GM18526 (cell line): ENCODE measurements around the gene SYTL5.

ENCODE experiments used
- POLR2A ChIP-seq: IDR thresholded peaks from 3 replicates; pipeline ENCODE4 v1.6.1; 2011; ENCODE audit not compliant: insufficient read length; ENCODE audit errors: extremely low read depth

The SYTL5 gene

DNA sequence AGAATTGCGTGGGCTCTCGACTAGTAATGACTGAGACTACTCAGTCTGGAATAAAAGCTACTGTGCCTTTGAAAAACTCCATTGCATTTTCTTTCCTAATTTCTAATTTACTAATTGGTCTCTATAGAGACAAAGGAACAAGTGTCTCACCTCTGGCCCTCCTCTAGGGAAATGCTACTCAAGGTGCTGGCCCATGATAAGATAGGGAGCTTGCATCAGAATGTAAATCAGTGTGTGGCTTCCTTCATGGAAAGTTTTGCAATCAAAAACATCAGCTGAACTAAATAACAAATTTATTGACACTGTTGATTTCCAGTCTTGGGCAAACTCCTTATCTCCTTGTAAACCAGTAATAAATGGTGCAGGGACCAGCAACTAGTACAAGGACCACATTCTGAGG, 132.5 kb downstream of the SYTL5 start:
- no peak for TF ChIP-seq POLR2A

DNA sequence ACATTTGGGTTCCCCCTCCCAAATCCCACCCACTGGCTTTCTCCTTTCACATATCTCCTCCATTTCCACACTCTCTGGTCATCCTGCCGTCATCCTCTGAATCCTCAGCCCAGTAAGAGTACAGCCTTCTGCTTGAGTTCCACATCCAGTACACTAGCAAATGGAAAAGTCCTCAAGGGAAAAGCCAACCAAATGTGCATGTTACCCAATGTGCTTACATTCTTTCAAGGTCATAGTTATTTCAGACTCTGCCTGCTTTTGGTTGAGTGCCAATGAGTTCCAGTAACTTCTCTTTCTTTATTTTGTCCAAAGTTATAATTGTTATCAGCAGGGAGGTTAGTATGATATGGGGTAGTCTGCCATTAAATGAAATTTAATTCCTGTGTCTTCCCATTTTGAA, 136.3 kb downstream of the SYTL5 start:
- TF ChIP-seq POLR2A, result no peak

DNA sequence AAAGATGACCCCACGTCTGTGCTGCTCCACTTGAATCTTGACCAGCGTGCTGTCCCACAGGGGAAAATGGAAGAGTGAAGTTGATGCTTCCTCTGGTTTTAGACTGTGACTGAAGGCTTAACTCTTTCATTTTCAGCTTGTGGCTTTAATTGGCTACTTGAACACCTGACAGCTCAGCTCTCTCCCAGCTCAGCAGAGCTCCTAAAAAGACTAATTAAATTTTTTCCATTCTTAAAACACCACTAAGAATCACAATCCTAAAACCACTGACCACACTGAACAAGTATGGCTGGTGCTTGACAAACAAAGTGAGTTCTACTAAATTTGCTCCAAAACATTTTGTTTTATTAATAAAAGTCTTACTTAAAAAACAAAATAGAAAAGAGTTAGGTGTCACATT, 142.7 kb downstream of the SYTL5 start:
- no peak for TF ChIP-seq POLR2A

DNA sequence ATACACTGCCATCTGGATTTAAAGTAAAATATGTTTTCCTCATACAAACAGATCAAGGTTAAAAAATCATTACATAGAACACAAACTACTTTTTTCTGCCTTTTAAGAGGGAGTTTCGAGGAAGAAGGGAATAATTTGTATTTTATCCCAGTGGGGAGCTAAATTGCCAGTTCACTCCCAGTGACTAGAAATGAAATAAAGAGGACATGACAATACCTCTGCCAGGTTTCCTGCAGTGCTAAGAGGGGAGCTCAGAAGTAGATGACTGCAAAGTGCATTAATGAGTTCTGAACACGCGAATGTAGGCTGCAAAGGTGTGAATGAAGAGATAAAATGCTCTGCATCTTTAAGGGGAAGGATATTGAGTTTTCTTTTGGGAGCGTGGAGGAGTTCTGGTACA, 144.6 kb downstream of the SYTL5 start:
- TF ChIP-seq POLR2A, result no peak

DNA sequence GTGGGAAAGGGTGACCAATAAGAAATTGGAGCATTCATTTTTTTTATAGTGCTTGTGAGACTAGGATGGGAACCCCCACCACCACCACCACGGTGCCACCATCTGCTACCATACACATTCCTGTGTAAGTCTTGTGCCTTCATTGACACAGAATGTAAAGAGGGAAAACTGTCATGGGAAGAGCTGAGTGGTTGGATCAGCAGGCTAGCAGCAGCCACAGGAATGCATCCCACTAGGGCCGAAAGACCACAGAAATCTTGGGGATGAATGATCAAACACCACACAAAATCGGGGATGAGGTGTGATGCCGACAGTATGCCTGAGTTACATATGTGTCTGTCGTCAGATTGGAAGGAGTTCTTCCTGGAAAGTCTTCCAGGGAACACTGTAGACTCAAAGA, 145.1 kb downstream of the SYTL5 start:
- no peak for TF ChIP-seq POLR2A

DNA sequence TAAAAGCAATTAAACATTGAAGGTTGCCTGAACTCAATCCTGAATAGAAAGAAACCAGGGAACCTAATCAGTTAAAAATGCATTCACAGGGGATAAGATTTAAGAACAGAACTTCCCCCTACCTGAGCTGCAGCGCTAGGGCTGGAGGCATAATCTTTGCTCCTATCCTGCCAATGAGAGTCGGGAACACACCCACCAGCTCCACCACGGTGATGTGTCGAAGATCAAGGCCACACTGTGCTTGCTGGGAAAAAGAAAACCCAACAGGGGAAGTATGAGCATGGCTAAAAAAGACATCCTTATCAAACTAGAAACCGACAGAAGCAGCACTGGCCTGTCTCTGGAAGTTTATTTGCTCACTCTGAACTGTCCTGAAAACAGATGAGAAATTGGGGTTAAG, 148.0 kb downstream of the SYTL5 start:
- TF ChIP-seq POLR2A, result no peak

DNA sequence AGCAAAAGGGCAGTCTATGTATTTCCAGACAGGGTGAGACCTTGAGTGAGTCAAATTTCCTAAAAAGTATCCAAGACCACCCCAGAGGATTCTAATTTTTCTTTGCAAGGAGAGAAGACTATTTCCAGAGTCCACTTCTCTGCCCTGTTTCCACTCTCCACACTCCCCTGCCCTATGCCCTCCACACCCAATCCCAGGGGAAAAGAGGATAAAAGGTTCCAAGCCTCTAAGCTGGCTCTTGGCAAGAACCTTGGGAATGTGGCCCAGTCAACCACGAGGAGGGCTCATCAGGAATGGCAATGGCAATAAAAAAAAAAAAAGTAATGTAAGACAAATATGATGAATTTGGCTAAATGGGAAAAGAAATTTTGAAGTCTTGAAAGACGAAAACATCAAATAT, 148.5 kb downstream of the SYTL5 start:
- no peak for TF ChIP-seq POLR2A

DNA sequence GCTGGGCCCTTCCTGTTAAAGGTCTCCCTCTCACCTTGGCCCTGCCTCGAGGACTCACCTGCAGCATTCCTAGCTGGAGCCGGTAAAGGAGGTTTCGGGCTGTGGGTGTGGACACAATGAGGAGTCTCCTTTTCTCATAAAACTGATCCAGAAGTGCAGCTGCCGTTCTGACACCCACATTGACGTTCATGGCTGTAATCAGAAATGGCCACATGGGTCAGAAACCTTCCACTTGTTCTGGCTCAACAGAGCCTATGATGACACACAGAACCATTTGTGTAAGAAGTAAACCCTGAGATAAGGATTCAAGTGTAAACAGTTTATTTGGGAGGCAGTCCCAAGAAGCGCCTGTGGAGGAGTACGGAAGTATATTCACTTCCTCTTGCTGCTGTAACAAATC, 150.5 kb downstream of the SYTL5 start:
- TF ChIP-seq POLR2A, result no peak

DNA sequence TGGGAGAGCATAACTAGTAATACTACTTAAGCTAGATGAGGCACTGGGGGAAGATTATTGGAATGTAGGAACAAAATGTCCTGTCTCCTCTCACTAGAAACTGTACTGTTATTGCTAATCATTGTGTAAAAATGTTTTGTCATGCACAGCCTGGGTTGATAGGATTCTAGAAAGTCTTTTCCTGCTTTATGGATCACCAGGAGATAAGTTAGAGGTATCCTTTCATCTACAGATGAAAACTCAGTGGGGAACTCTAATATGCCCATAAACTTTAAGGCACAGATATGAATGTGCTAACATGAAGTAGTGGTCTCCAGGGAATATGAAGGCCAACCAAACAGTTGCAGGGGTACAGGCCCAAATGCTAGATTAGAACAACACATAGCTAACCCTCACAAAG, 156.8 kb downstream of the SYTL5 start:
- no peak for TF ChIP-seq POLR2A

DNA sequence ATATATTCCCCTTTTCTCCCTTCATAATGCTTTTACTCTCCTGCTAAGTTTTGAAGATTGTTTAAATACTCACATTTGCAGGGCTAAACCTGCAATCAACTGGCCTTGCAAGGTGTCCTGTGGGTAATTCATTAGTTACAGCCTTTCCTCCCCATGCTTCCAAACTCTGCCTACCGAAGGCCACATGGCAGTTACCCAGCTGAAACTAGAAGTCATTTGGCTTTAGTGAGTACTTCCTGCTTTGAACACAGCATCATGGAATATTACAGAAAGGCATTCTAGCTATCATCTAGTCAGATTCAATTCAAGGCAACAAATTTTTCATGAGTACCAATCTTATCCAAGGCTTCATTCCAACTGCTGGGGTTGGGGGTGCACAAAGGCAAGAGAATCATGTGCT, 158.7 kb downstream of the SYTL5 start:
- no peak for TF ChIP-seq POLR2A

DNA sequence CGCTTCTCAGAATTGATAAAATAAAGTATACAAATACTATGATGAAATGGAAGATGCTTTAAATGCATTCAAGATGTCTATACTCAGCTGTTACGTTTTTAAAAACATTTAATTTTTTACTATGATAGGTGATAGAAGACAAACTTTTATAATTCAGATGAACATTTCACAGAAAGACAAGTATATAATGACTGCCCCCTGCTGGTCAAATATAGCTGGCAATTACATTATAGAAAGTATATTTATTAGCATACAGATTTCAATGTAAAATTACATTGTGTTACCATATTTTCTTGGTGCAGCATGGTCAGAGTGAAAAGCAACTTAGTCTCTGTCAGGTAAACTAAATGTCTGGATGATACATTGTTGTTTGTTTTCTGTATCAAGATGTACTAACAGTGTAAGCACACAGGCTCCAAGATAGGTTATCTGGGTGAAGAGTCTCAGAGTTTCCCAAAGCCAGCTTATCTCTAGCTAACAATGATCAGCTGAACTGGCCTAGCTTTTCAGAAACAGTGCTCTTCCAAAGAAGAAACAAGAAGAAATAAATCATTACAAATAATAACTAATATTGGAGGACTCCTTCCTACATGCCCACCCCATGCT, 160.2 kb downstream of the SYTL5 start:
- no peak for TF ChIP-seq POLR2A

DNA sequence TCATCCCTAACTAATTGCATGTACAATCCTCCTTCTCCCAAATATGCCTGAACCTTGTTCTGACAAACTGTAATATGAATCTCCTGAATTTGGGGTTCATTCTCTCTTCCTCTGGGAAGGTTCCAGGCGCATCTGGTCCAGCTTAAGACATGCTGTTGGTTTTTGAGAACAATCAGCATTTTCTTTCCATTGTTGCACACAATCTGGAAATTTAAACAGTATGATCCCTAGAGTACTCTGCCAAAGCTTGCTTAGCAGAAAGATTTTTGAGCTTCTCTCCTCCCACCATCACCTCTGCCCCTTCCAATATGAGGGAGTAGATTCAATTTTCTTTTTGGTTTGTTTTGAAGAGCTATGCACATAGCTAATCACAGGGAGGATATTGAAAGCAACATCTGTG, 164.2 kb downstream of the SYTL5 start:
- no peak for TF ChIP-seq POLR2A

DNA sequence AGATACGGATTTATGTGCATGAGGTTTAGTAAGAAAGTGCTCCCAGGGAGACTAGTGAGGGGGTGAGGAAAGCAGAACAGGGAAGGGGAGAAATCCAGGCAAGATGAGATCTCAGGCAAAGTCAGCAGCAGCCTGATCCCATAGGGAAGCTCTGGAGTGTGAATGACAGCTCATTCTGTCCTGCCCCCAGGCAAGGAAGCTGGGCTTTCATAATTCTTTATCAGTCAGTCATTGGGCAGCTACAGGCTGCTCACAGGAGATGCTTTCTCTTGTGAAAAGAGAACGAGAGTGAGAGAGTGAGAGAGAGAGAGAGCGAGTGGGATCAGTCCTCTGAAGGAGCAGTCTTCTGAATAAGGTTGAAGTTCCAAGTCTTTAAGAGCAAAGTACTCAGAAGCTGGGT, 166.2 kb downstream of the SYTL5 start:
- TF ChIP-seq POLR2A, result no peak

DNA sequence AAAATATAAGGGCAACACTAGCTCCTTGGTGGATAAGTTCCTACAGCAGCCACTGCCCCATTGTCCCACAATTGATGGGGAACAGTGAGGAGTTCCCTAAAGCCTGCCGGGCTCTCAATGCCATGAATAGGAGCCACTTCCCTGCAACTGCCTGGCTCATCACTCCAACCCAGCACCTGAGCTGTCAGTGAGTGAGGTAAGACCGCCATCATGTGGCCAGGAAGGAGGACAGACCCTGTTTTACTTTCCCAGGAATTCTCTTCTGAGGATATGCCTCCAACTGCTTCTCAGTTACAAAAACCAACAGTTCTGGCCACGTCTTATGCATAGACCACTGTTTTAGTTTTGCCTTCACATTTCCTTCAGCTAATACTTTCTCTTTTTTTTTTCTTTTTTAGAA, 168.8 kb downstream of the SYTL5 start:
- no peak for TF ChIP-seq POLR2A

DNA sequence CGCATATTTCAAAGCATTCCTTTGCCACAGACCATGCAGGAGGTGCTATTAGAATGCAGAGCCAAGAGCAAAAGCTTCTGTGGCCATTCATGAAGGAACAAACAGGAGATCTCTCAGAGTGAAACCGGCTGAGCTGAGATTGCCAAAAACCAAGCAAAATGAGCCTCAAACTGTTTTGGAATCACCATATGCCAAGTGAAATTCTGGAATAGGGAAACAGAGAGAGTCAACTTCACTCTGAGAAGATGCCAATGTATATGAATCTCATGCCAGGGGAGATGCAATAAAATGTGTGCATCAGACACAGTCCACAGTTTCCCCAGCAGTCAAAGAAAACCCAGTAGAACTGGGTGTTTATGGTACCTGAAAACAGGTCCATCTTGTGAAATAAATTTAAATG, 172.0 kb downstream of the SYTL5 start:
- TF ChIP-seq POLR2A, result no peak
